GM23338 (cell line): ENCODE results near the gene BLTP3A. TPM values are rescaled to one million over a fixed set of nuclear protein-coding genes. Genes with fewer than 3 reads are reported as not detected.

ENCODE experiments used
- ATAC-seq: fragments of 200-7000 bp; cut with Tn5 transposase; 3 replicates; pipeline ENCODE4 v1.9.1; 2020
- DNase-seq: peaks from one replicate; pipeline ENCODE4 v3.0.0-alpha.2; 2015; ENCODE audit warnings: low spot score
- H2AFZ ChIP-seq: fragments of 200-600 bp; sonication (generic); 2 replicates; pipeline ENCODE4 v1.8.0; 2016; ENCODE audit warnings: antibody characterized with exemption, mild to moderate bottlenecking, moderate library complexity
- H3F3A ChIP-seq: fragments of 200-600 bp; sonication (generic); replicated peaks from 2 replicates; pipeline ENCODE4 v1.8.0; 2017; ENCODE audit warnings: antibody characterized with exemption, mixed run types, low read depth
- H3K27ac ChIP-seq: fragments of 200-600 bp; sonication (generic); 2 replicates; pipeline ENCODE4 v1.6.1; 2016; ENCODE audit warnings: low read depth
- H3K27me3 ChIP-seq: fragments of 200-600 bp; sonication (generic); 2 replicates; pipeline ENCODE4 v1.8.0; 2016; ENCODE audit warnings: mild to moderate bottlenecking, mixed run types, moderate library complexity; ENCODE audit not compliant: insufficient read depth
- H3K36me3 ChIP-seq: fragments of 200-600 bp; sonication (generic); 2 replicates; pipeline ENCODE4 v1.8.0; 2016; ENCODE audit warnings: mild to moderate bottlenecking; ENCODE audit not compliant: insufficient read depth
- H3K4me1 ChIP-seq: fragments of 200-600 bp; sonication (generic); 2 replicates; pipeline ENCODE4 v1.8.0; 2016; ENCODE audit warnings: mild to moderate bottlenecking, moderate library complexity; ENCODE audit not compliant: insufficient read depth
- H3K4me2 ChIP-seq: fragments of 200-600 bp; sonication (generic); 2 replicates; pipeline ENCODE4 v1.7.1; 2017; ENCODE audit warnings: mixed run types
- H3K4me3 ChIP-seq: fragments of 200-600 bp; sonication (generic); 2 replicates; pipeline ENCODE4 v1.6.1; 2016; ENCODE audit warnings: mixed run types
- H3K79me2 ChIP-seq: fragments of 200-600 bp; sonication (generic); replicated peaks from 2 replicates; pipeline ENCODE4 v1.8.0; 2017; ENCODE audit warnings: mild to moderate bottlenecking; ENCODE audit not compliant: insufficient read depth
- H3K9me2 ChIP-seq: fragments of 200-600 bp; sonication (generic); 2 replicates; pipeline ENCODE4 v1.8.0; 2017; ENCODE audit not compliant: insufficient read depth
- H4K20me1 ChIP-seq: fragments of 200-600 bp; sonication (generic); replicated peaks from 2 replicates; pipeline ENCODE4 v1.8.0; 2017; ENCODE audit warnings: mild to moderate bottlenecking; ENCODE audit not compliant: insufficient read depth
- H3K27ac Mint-ChIP-seq: 2 replicates; pipeline ENCODE4 v1.8.0; 2020; ENCODE audit warnings: inconsistent platforms, mild to moderate bottlenecking, moderate library complexity, mixed read lengths
- H3K27me3 Mint-ChIP-seq: 3 replicates; pipeline ENCODE4 v1.8.0; 2022; ENCODE audit warnings: low read depth, mild to moderate bottlenecking, moderate library complexity, mixed read lengths, inconsistent platforms; ENCODE audit not compliant: insufficient read depth, poor library complexity
- H3K36me3 Mint-ChIP-seq: 3 replicates; pipeline ENCODE4 v1.8.0; 2021; ENCODE audit warnings: low read depth, mild to moderate bottlenecking, inconsistent platforms, moderate library complexity, mixed read lengths
- H3K4me1 Mint-ChIP-seq: 3 replicates; pipeline ENCODE4 v1.8.0; 2020; ENCODE audit warnings: mild to moderate bottlenecking, inconsistent platforms, mixed read lengths
- H3K4me3 Mint-ChIP-seq: 3 replicates; pipeline ENCODE4 v1.8.0; 2021; ENCODE audit warnings: moderate library complexity, mild to moderate bottlenecking, inconsistent platforms, mixed read lengths
- H3K9me3 Mint-ChIP-seq: 3 replicates; pipeline ENCODE4 v1.8.0; 2020; ENCODE audit warnings: moderate library complexity, mild to moderate bottlenecking, inconsistent platforms, mixed read lengths
- CREB1 ChIP-seq: fragments of 250-450 bp; sonication (Bioruptor Pico); IDR thresholded peaks from 2 replicates; pipeline ENCODE4 v1.5.0; 2020; ENCODE audit warnings: low read depth, mild to moderate bottlenecking, moderate library complexity
- CTCF ChIP-seq, 2 experiments: fragments of 200-600 bp in 1 of 2; sonication (generic) in 1 of 2; conservative IDR thresholded peaks; 2 replicates each; pipeline versions ENCODE4 v1.5.1 to v1.6.1; 2016 to 2017; ENCODE audit warnings: antibody characterized with exemption in 2 of 2, low read depth in 2 of 2, mild to moderate bottlenecking in 2 of 2, moderate library complexity in 1 of 2
- ETS1 ChIP-seq: IDR thresholded peaks from 2 replicates; pipeline ENCODE4 v1.6.1; 2016; ENCODE audit warnings: antibody characterized with exemption
- EZH2 ChIP-seq: fragments of 200-600 bp; sonication (generic); IDR thresholded peaks from one replicate; pipeline ENCODE4 v1.8.0; 2017; ENCODE audit warnings: antibody characterized with exemption, mild to moderate bottlenecking, low read depth; ENCODE audit not compliant: unreplicated experiment
- EZH2phosphoT487 ChIP-seq: fragments of 200-600 bp; sonication (generic); IDR thresholded peaks from one replicate; pipeline ENCODE4 v1.8.1; 2018; ENCODE audit warnings: antibody characterized with exemption; ENCODE audit not compliant: unreplicated experiment
- JUNB ChIP-seq: IDR thresholded peaks from one replicate; pipeline ENCODE4 v1.6.1; 2016; ENCODE audit warnings: antibody characterized with exemption; ENCODE audit not compliant: unreplicated experiment
- NANOG ChIP-seq: IDR thresholded peaks from 2 replicates; pipeline ENCODE4 v1.6.1; 2016; ENCODE audit warnings: antibody characterized with exemption, borderline replicate concordance
- POLR2AphosphoS5 ChIP-seq: IDR thresholded peaks from 2 replicates; pipeline ENCODE4 v1.6.1; 2016; ENCODE audit warnings: antibody characterized with exemption, low read depth
- REST ChIP-seq: IDR thresholded peaks from one replicate; pipeline ENCODE4 v1.6.1; 2018; ENCODE audit warnings: antibody characterized with exemption; ENCODE audit not compliant: unreplicated experiment
- STAT1 ChIP-seq: IDR thresholded peaks from one replicate; pipeline ENCODE4 v1.6.1; 2016; ENCODE audit warnings: antibody characterized with exemption; ENCODE audit not compliant: unreplicated experiment
- ZNF114 ChIP-seq: fragments of 250-450 bp; sonication (Bioruptor Pico); IDR thresholded peaks from 2 replicates; pipeline ENCODE4 v1.5.0; 2020; ENCODE audit warnings: mild to moderate bottlenecking, moderate library complexity
- ZNF331 ChIP-seq: fragments of 250-450 bp; sonication (Bioruptor Pico); IDR thresholded peaks from 2 replicates; pipeline ENCODE4 v1.5.0; 2020; ENCODE audit warnings: low read depth, mild to moderate bottlenecking, moderate library complexity
- ZNF462 ChIP-seq: fragments of 250-450 bp; sonication (Bioruptor Pico); IDR thresholded peaks from 2 replicates; pipeline ENCODE4 v1.5.0; 2020; ENCODE audit warnings: mild to moderate bottlenecking, moderate library complexity
- polyA plus RNA-seq: library from polyadenylated mRNA; unstranded; fragments of >200 nt; fragmentation: Nextera tagmentation; extraction: Ambion mirVana; gene quantifications from 2 replicates; pipeline ENCODE4 v1.2.1, GENCODE V29; 2016
- total RNA-seq: library from RNA; depleted of rRNA; stranded (reverse); fragments of >200 nt; shearing (Covaris generic); gene quantifications from 2 replicates; pipeline ENCODE4 v1.2.3, GENCODE V29; 2014

BLTP3A gene
- total and polyA plus RNA-seq, 2 experiments from 2014 or later: 2.9 to 18.4 TPM

- no peaks in the 10 kb centered on the region for H3K4me1 Mint-ChIP-seq
- H3K36me3 Mint-ChIP-seq: no peaks in the 10 kb centered on the region
- no peak overlapping the region for H3K4me2 ChIP-seq
- H3K36me3 ChIP-seq: no peaks in the 10 kb centered on the region
- ATAC-seq: no peak
- no peak overlapping the region for H3K27ac Mint-ChIP-seq
- peaks cover 1% of the 10 kb centered on the region for H3K27me3 Mint-ChIP-seq
- DNase-seq: no peak
- peaks cover 11% of the 10 kb centered on the region; the same call in 1 of the 2 replicates for H4K20me1 ChIP-seq
- TF ChIP-seq STAT1 (no peak), ZNF114 (CRISPR knock-in tag) (no peak), POLR2AphosphoS5 (no peak), NANOG (no peak), ZNF462 (CRISPR knock-in tag) (no peak), CTCF (conservative IDR thresholded peaks at IDR 0.05; ENCODE audit: low read depth in 2 of 2) (no peak), EZH2phosphoT487 (no peak), ZNF331 (no peak), EZH2 (no peak), ETS1 (no peak), CREB1 (CRISPR knock-in tag) (no peak), REST (no peak), JUNB (no peak)
- H3K27ac ChIP-seq: no peak overlapping the region; the same call in 1 of the 2 replicates
- no peaks in the 10 kb centered on the region for H3K4me1 ChIP-seq
- peaks cover 64% of the 10 kb centered on the region for H3K79me2 ChIP-seq
- H3K9me2 ChIP-seq: no peaks in the 10 kb centered on the region
- no peak overlapping the region for H3K4me3 ChIP-seq
- H3K9me3 Mint-ChIP-seq: no peaks in the 10 kb centered on the region
- H2AFZ ChIP-seq: no peak overlapping the region
- no peaks in the 10 kb centered on the region for H3F3A ChIP-seq
- H3K27me3 ChIP-seq: no peaks in the 10 kb centered on the region
- no peak overlapping the region for H3K4me3 Mint-ChIP-seq
These were observed 21.3 kb downstream of the BLTP3A start for GRCh38 chr6:34813028-34813713.
